ENCODE results near the gene KANK3.
"Not testable (repeated sequence)": the region's sequence is repeated elsewhere in the genome, so short reads cannot be mapped to it uniquely, and the experiment has no call there.

DNA sequence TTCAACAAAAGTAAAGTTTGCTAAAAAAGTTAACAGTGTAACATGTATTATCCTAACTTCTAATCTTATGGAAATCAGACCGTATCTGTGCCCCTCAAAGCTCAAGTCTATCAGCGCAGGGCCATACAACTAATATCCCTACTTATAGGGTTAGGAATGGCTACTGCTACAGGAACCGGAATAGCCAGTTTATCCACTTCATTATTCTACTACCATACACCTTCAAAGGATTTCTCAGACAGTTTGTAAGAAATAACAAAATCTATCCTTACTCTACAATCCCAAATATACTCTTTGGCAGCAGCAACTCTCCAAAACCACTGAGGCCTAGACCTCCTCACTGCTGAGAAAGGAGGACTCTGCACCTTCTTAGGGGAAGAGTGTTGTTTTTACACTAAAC lies 42.5 kb upstream of the KANK3 start:
- not testable (repeated sequence) for TF ChIP-seq POLR2A (IDR thresholded peaks at IDR 0.05; ENCODE audit: low read length); GATA1 (IDR thresholded peaks at IDR 0.05; ENCODE audit: low read depth, low read length)

Measured in erythroblast (primary cell).